HepG2 (cell line): ENCODE results near the gene ABCB6. TPM values are rescaled to one million over a fixed set of nuclear protein-coding genes. Genes with fewer than 3 reads are reported as not detected.

ENCODE experiments used
- ATAD3A ChIP-seq: sonication (generic); formaldehyde crosslinking; IDR thresholded peaks from 2 replicates; pipeline ENCODE4 v1.4.0; 2020; ENCODE audit warnings: missing genetic modification reagents
- HCFC1 ChIP-seq: fragments of 150-350 bp; IDR thresholded peaks from 2 replicates; pipeline ENCODE4 v1.6.1; 2014; ENCODE audit warnings: low read depth, low read length
- HMGXB3 ChIP-seq: sonication (generic); formaldehyde crosslinking; IDR thresholded peaks from 2 replicates; pipeline ENCODE4 v1.4.0; 2020; ENCODE audit warnings: missing genetic modification reagents, borderline replicate concordance
- MYPOP ChIP-seq: sonication (generic); formaldehyde crosslinking; IDR thresholded peaks from 2 replicates; pipeline ENCODE4 v1.8.1; 2023; ENCODE audit warnings: mild to moderate bottlenecking, moderate library complexity, missing genetic modification reagents
- NAIF1 ChIP-seq: sonication (generic); formaldehyde crosslinking; IDR thresholded peaks from 2 replicates; pipeline ENCODE4 v1.5.0; 2020; ENCODE audit warnings: mild to moderate bottlenecking, missing genetic modification reagents, borderline replicate concordance
- TRIM22 ChIP-seq: fragments of 450-650 bp; IDR thresholded peaks from 2 replicates; pipeline ENCODE4 v1.6.1; 2017
- ZNF205 ChIP-seq: IDR thresholded peaks from 2 replicates; pipeline ENCODE4 v1.6.1; 2018; ENCODE audit warnings: missing biosample characterization, missing genetic modification reagents
- ZNF317 ChIP-seq: sonication (generic); formaldehyde crosslinking; IDR thresholded peaks from 2 replicates; pipeline ENCODE4 v1.5.0; 2020; ENCODE audit warnings: mild to moderate bottlenecking, missing genetic modification reagents
- ZNF337 ChIP-seq: sonication (generic); formaldehyde crosslinking; IDR thresholded peaks from 2 replicates; pipeline ENCODE4 v1.5.1; 2020; ENCODE audit warnings: missing genetic modification reagents, low read depth, mild to moderate bottlenecking, borderline replicate concordance
- ZNF362 ChIP-seq: sonication (generic); formaldehyde crosslinking; IDR thresholded peaks from 2 replicates; pipeline ENCODE4 v1.4.0; 2020; ENCODE audit warnings: missing genetic modification reagents, mild to moderate bottlenecking, borderline replicate concordance
- ZNF460 ChIP-seq: sonication (generic); formaldehyde crosslinking; IDR thresholded peaks from 2 replicates; pipeline ENCODE4 v1.5.1; 2020; ENCODE audit warnings: missing genetic modification reagents, mild to moderate bottlenecking, borderline replicate concordance
- ZNF496 ChIP-seq: sonication (generic); formaldehyde crosslinking; IDR thresholded peaks from 2 replicates; pipeline ENCODE4 v1.8.1; 2023; ENCODE audit warnings: mild to moderate bottlenecking, moderate library complexity, missing genetic modification reagents; ENCODE audit not compliant: insufficient replicate concordance
- ZNF724P ChIP-seq: sonication (generic); formaldehyde crosslinking; IDR thresholded peaks from 2 replicates; pipeline ENCODE4 v1.8.0; 2022; ENCODE audit warnings: missing genetic modification reagents, borderline replicate concordance
- ZNF800 ChIP-seq: sonication (generic); formaldehyde crosslinking; IDR thresholded peaks from 2 replicates; pipeline ENCODE4 v1.4.0; 2020; ENCODE audit warnings: missing genetic modification reagents
- polyA plus RNA-seq, 8 experiments: library from polyadenylated mRNA; depleted of rRNA in 3 of 8; stranded (reverse) in 7 of 8; unstranded in 1 of 8; fragments of >200 nt; fragmentation: Illumina TruSeq in 4 of 8; extraction: Trizol in 4 of 8; gene quantifications; 2 replicates each; pipeline versions ENCODE4 v1.2.1 to v1.2.3, GENCODE V29; 2011 to 2016; ENCODE audit warnings: low read depth in 4 of 8, missing spikeins in 1 of 8, mixed read lengths in 1 of 8; ENCODE audit not compliant: insufficient read depth in 1 of 8
- total RNA-seq, 5 experiments: library from RNA; depleted of rRNA; stranded (reverse); fragments of >200 nt; fragmentation: Illumina TruSeq; extraction: Trizol; gene quantifications; 2 replicates each; pipeline ENCODE4 v1.2.3, GENCODE V29; 2016; ENCODE audit warnings: low read depth in 1 of 5

ABCB6 gene
- total and polyA plus RNA-seq, 2 of the 13 experiments (the other 11 are each of a cell fraction or from before 2014, with no cell fraction given), result 91.1 to 137 TPM

GRCh38 chr2:219249203-219249980 is 30.6 kb upstream of the ABCB6 start (continued):
- TF ChIP-seq HMGXB3 (CRISPR knock-in tag) (peak; percentile 60; the same call in 1 of the 2 replicates), HCFC1 (no peak), NAIF1 (CRISPR knock-in tag) (no peak), ZNF496 (CRISPR knock-in tag) (no peak), ZNF362 (CRISPR knock-in tag) (no peak), ATAD3A (CRISPR knock-in tag) (no peak), MYPOP (CRISPR knock-in tag) (0 out of 2 replicates have a peak, but pooled peaks have one; percentile 71), TRIM22 (no peak), ZNF724P (peak; percentile 61; the same call in 1 of the 2 replicates), ZNF317 (CRISPR knock-in tag) (no peak), ZNF460 (CRISPR knock-in tag) (peak; percentile 17; the same call in 1 of the 2 replicates), ZNF337 (CRISPR knock-in tag) (0 out of 2 replicates have a peak, but pooled peaks have one; percentile 76), ZNF205 (CRISPR knock-in tag) (peak; percentile 51; the same call in 1 of the 2 replicates), ZNF800 (CRISPR knock-in tag) (peak; percentile 51; the same call in 1 of the 2 replicates)
